HG02852 (cell line): ENCODE data around the gene RNH1.

Source experiments
- ATAC-seq: cut with Tn5 transposase; IDR thresholded peaks from one replicate; pipeline ENCODE4 v1.9.1; 2021; ENCODE audit warnings: mild to moderate bottlenecking, moderate library complexity; ENCODE audit not compliant: unreplicated experiment

Gene RNH1

GRCh38 chr11:499201-500076 lies 7.6 kb downstream of the RNH1 start:
- no peak for ATAC-seq

GRCh38 chr11:498297-499181 lies 8.5 kb downstream of the RNH1 start:
- no peak for ATAC-seq

GRCh38 chr11:497565-498296 lies 9.3 kb downstream of the RNH1 start:
- no peak for ATAC-seq

- ATAC-seq = no peak
These were observed 10.0 kb downstream of the RNH1 start for GRCh38 chr11:496834-497564.

GRCh38 chr11:495537-495931 lies 11.5 kb downstream of the RNH1 start:
- no peak for ATAC-seq

- ATAC-seq = no peak
These were observed 12.1 kb downstream of the RNH1 start for GRCh38 chr11:494761-495536.

GRCh38 chr11:492427-493226 lies 14.4 kb downstream of the RNH1 start:
- no peak for ATAC-seq

- no peak for ATAC-seq
These were observed 15.7 kb downstream of the RNH1 start for GRCh38 chr11:491358-491757.

GRCh38 chr11:490930-491260 lies 16.1 kb downstream of the RNH1 start:
- ATAC-seq = no peak

GRCh38 chr11:490186-490929 lies 16.7 kb downstream of the RNH1 start:
- no peak for ATAC-seq

GRCh38 chr11:489610-490185 lies 17.3 kb downstream of the RNH1 start:
- no peak for ATAC-seq

GRCh38 chr11:488992-489391 lies 18.1 kb downstream of the RNH1 start:
- no peak for ATAC-seq

GRCh38 chr11:488579-488978 lies 18.5 kb downstream of the RNH1 start:
- ATAC-seq = no peak

GRCh38 chr11:488062-488461 lies 19.0 kb downstream of the RNH1 start:
- ATAC-seq = no peak

GRCh38 chr11:487571-488021 lies 19.4 kb downstream of the RNH1 start:
- ATAC-seq = no peak

GRCh38 chr11:486189-486588 lies 20.9 kb downstream of the RNH1 start:
- no peak for ATAC-seq

- ATAC-seq = no peak
These were observed 22.4 kb downstream of the RNH1 start for GRCh38 chr11:484616-485015.

GRCh38 chr11:479311-479710 lies 27.7 kb downstream of the RNH1 start:
- ATAC-seq = no peak
